Stimulated activated CD4-positive, alpha-beta T cell treated with anti-CD3 and anti-CD28 coated beads, Interleukin-1b, Interleukin-23, amount 100 ng/mL, for 4 hours (primary cell): Measurements from ENCODE around the gene ECM1.

Experiments used
- DNase-seq, 2 donors: peaks; one replicate each; pipeline ENCODE4 v3.0.0-alpha.2; 2020; ENCODE audit warnings: low read depth in 2 of 2

Gene ECM1

GRCh38 chr1:150545486-150546032 lies 37.6 kb downstream of the ECM1 start:
- DNase-seq: no peak

DNA sequence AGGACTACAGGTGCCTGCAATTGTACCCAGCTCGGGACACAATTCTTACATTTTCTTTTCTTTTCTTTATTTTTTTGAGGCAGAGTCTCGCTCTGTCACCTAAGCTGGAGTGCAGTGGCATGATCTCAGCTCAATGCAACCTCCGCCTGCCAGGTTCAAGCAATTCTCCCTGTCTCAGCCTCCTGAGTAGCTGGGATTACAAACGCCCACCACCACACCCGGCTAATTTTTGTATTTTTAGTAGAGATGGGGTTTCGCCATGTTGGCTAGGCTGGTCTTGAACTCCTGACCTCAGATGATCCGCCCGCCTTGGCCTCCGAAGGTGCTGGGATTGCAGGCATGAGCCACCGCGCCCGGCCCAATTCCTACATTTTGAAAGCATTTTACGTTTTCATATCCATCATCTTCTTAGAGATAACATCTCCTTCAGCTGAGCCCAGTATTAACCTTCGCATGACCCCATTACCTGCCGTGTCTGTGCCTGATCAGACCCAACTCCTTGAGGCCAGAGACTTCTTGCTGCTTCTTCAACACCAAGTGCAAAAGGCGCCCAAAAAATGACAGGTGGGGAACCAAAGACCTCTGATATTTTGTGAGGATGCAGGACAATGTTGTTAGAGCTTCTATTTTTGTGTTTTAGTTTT lies 38.5 kb downstream of the ECM1 start:
- DNase-seq: no peak

DNA sequence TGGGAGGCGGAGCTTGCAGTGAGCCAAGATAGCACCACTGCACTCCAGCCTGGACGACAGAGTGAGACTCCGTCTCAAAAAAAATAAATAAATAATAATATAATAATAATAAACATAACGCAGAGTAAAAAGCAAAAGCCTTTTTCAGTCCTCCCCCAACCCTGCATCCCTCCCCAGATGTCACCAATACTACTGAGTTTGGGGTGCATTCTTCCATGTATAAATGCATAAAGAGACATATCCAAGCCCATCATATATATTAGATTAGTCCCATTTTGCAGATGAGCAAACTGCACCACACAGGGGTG lies 40.4 kb downstream of the ECM1 start:
- no peak for DNase-seq

GRCh38 chr1:150548632-150549495 lies 41.0 kb downstream of the ECM1 start, which contains the start of gene ADAMTSL4:
Gene ADAMTSL4 (plus strand): TSS chr1:150549408. CDS start chr1:150552289, 2,881 bp downstream.
- no peak for DNase-seq

GRCh38 chr1:150549496-150550221 lies 41.8 kb downstream of the ECM1 start:
- no peak for DNase-seq

DNA sequence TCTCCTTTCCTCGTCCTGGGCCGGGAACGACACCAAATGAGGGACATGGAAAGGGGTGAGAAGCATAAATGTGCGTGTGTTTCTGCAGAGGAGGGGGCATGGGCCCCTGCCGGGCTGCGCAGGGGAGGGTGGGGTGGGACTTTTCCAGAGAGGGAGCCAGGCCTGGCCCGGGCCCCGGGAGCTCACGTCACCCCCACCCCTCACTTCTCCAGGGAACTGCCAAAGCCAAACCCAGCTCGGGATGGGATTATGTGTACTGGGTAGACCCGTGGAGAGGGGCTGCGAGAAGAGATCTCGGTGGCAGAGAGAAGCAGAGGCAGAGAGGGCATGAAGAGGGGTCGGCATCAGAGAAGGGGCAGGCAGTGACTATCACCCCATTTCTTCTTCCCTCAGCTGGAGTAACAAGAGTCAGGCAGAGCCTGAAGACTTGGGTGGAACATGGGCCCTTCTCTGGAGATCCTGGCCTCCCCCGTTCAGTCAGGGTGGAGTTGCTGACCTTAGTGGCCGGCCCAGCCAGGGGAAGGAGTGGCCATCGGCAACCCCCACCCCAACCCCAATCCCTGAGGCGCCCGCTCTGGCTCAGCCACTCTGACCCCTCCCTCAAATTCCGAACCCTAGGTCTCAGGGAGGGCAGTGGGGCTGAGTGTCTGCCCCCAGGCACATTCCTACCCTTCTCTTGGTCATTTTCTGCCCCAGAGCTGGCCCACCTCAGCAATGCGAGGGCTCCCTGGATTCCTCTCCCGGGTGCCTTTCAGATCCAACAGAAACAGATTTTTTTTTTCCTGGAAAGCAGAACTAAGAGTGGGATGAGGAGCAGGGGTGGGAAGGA lies 42.5 kb downstream of the ECM1 start:
- DNase-seq: no peak

- DNase-seq: no peak
Observed at GRCh38 chr1:150551051-150551783, 43.3 kb downstream of the ECM1 start.

DNA sequence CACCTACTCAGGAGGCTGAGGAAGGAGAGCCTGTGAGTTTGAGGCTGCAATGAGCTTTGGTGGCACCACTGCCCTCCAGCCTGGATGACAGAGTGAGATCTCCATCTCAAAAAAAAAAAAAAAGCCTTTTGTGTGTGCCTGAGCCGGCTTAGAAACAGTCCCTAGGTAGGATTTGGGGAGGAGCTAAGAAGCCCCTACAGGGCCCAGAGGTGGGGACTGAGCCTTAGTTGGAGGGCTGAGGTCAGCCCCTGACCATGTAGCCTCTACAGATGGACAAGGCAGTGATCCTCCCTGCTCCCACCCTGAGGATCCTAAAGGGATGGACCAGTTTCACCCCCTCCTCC lies 43.8 kb downstream of the ECM1 start:
- no peak for DNase-seq

GRCh38 chr1:150552128-150552910 lies 44.4 kb downstream of the ECM1 start:
- DNase-seq: no peak

DNA sequence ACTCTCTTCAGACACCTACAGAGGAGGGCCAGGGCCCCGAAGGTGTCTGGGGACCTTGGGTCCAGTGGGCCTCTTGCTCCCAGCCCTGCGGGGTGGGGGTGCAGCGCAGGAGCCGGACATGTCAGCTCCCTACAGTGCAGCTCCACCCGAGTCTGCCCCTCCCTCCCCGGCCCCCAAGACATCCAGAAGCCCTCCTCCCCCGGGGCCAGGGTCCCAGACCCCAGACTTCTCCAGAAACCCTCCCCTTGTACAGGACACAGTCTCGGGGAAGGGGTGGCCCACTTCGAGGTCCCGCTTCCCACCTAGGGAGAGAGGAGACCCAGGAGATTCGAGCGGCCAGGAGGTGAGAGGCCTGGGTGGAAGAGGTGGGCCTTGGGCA lies 45.0 kb downstream of the ECM1 start:
- no peak for DNase-seq

DNA sequence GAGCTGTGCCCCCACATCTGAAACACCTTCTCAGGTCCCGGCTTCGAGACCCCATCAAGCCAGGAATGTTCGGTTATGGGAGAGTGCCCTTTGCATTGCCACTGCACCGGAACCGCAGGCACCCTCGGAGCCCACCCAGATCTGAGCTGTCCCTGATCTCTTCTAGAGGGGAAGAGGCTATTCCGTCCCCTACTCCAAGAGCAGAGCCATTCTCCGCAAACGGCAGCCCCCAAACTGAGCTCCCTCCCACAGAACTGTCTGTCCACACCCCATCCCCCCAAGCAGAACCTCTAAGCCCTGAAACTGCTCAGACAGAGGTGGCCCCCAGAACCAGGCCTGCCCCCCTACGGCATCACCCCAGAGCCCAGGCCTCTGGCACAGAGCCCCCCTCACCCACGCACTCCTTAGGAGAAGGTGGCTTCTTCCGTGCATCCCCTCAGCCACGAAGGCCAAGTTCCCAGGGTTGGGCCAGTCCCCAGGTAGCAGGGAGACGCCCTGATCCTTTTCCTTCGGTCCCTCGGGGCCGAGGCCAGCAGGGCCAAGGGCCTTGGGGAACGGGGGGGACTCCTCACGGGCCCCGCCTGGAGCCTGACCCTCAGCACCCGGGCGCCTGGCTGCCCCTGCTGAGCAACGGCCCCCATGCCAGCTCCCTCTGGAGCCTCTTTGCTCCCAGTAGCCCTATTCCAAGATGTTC lies 45.6 kb downstream of the ECM1 start:
- DNase-seq: no peak

- DNase-seq: no peak
Observed at GRCh38 chr1:150554086-150554452, 46.2 kb downstream of the ECM1 start.

- no peak for DNase-seq
Observed at GRCh38 chr1:150555198-150555970, 47.5 kb downstream of the ECM1 start.

DNA sequence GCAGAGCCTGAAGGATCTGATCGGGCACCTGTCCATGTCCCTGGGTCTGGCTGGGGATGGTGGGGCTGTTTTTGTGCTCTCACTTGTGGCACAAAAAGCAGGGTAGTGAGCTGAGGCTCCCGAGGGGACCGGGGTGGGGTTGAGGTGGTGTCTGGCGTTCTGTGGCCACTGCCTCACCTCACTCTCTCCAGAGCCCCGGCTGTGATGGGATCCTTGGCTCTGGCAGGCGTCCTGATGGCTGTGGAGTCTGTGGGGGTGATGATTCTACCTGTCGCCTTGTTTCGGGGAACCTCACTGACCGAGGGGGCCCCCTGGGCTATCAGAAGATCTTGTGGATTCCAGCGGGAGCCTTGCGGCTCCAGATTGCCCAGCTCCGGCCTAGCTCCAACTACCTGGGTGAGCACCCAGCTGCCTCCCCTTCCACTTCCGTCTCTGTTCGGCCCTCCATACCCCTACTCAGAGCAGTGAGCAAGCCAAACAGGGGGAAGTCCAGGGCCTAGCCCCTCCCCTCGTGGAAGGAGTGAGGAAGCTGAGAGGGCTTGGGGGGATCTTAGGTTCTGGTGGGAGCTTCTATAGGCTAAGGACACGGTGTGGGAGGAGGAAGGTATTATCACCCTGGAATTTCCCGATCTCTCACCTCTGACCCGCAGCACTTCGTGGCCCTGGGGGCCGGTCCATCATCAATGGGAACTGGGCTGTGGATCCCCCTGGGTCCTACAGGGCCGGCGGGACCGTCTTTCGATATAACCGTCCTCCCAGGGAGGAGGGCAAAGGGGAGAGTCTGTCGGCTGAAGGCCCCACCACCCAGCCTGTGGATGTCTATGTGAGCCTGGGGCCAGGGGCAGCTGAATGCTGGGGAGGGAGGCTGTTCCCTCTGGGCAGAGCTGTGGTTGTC lies 48.3 kb downstream of the ECM1 start:
- no peak for DNase-seq

GRCh38 chr1:150557065-150557600 lies 49.2 kb downstream of the ECM1 start:
- no peak for DNase-seq

- DNase-seq: no peak
Observed at GRCh38 chr1:150557813-150558212, 49.9 kb downstream of the ECM1 start.

DNA sequence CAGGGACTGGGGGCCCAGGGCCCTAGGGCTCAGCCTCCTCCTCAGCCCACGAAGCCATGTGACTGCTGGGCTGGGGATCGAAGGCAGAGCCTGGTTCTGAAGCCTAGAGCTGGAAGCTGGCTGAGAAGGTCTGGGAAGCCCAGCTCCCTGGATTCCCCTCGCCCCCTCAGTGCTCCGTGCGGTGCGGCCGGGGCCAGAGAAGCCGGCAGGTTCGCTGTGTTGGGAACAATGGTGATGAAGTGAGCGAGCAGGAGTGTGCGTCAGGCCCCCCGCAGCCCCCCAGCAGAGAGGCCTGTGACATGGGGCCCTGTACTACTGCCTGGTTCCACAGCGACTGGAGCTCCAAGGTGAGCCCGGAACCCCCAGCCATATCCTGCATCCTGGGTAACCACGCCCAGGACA lies 50.4 kb downstream of the ECM1 start:
- DNase-seq: no peak
